HepG2 (cell line): ENCODE data around the gene LHPP. TPM values are rescaled to one million over a fixed set of nuclear protein-coding genes. Genes with fewer than 3 reads are reported as not detected.

Source experiments
- MXD1 ChIP-seq: sonication (generic); formaldehyde crosslinking; IDR thresholded peaks from 2 replicates; pipeline ENCODE4 v1.4.0; 2020; ENCODE audit warnings: mild to moderate bottlenecking, missing genetic modification reagents
- ZBTB40 ChIP-seq, 2 experiments: fragments of 450-650 bp in 1 of 2; sonication (generic) in 1 of 2; formaldehyde crosslinking in 1 of 2; IDR thresholded peaks; 2 replicates each; pipeline versions ENCODE4 v1.6.1 to v1.8.0; 2016 to 2022; ENCODE audit warnings: antibody characterized with exemption in 1 of 2, mild to moderate bottlenecking in 1 of 2, missing genetic modification reagents in 1 of 2
- ZNF142 ChIP-seq: sonication (generic); formaldehyde crosslinking; IDR thresholded peaks from 2 replicates; pipeline ENCODE4 v1.4.0; 2020; ENCODE audit warnings: missing genetic modification reagents
- ZNF839 ChIP-seq: sonication (generic); formaldehyde crosslinking; IDR thresholded peaks from 2 replicates; pipeline ENCODE4 v1.4.0; 2020; ENCODE audit warnings: missing genetic modification reagents, mild to moderate bottlenecking, borderline replicate concordance
- polyA plus RNA-seq, 8 experiments: library from polyadenylated mRNA; depleted of rRNA in 3 of 8; stranded (reverse) in 7 of 8; unstranded in 1 of 8; fragments of >200 nt; fragmentation: Illumina TruSeq in 4 of 8; extraction: Trizol in 4 of 8; gene quantifications; 2 replicates each; pipeline versions ENCODE4 v1.2.1 to v1.2.3, GENCODE V29; 2011 to 2016; ENCODE audit warnings: low read depth in 4 of 8, missing spikeins in 1 of 8, mixed read lengths in 1 of 8; ENCODE audit not compliant: insufficient read depth in 1 of 8
- total RNA-seq, 5 experiments: library from RNA; depleted of rRNA; stranded (reverse); fragments of >200 nt; fragmentation: Illumina TruSeq; extraction: Trizol; gene quantifications; 2 replicates each; pipeline ENCODE4 v1.2.3, GENCODE V29; 2016; ENCODE audit warnings: low read depth in 1 of 5

Gene LHPP
- total and polyA plus RNA-seq, 2 of the 13 experiments (the other 11 are each of a cell fraction or from before 2014, with no cell fraction given): 5.2 to 13.1 TPM

- TF ChIP-seq ZNF142 (CRISPR knock-in tag) (no peak), ZBTB40 (IDR thresholded peaks at IDR 0.05) (no peak), ZBTB40 (CRISPR knock-in tag; IDR thresholded peaks at IDR 0.05) (no peak), ZNF839 (CRISPR knock-in tag) (no peak), MXD1 (CRISPR knock-in tag) (no peak)
- TF ChIP-seq, all 625 proteins: peak for 0
Observed at GRCh38 chr10:124644236-124644635, 182.6 kb downstream of the LHPP start (continued).
